HG03135 (cell line): ENCODE results near the gene VPS13D.
"Not testable (repeated sequence)": the region's sequence is repeated elsewhere in the genome, so short reads cannot be mapped to it uniquely, and the experiment has no call there.

Experiments used
- ATAC-seq: cut with Tn5 transposase; IDR thresholded peaks from one replicate; pipeline ENCODE4 v1.9.1; 2021; ENCODE audit warnings: mild to moderate bottlenecking, moderate library complexity; ENCODE audit not compliant: unreplicated experiment

VPS13D gene

GRCh38 chr1:12196641-12197482, 33.0 kb upstream of the VPS13D start:
- ATAC-seq = no peak

- ATAC-seq = no peak
Observed at GRCh38 chr1:12197483-12197880, 32.3 kb upstream of the VPS13D start.

GRCh38 chr1:12200208-12200607, 29.6 kb upstream of the VPS13D start:
- ATAC-seq = no peak

- ATAC-seq = no peak
Observed at GRCh38 chr1:12201352-12202189, 28.3 kb upstream of the VPS13D start.

GRCh38 chr1:12202190-12202497, 27.7 kb upstream of the VPS13D start:
- no peak for ATAC-seq

- no peak for ATAC-seq
Observed at GRCh38 chr1:12202577-12202976, 27.3 kb upstream of the VPS13D start.

GRCh38 chr1:12203216-12204007, 26.4 kb upstream of the VPS13D start:
- no peak for ATAC-seq

GRCh38 chr1:12204140-12204539, 25.7 kb upstream of the VPS13D start:
- ATAC-seq = no peak

GRCh38 chr1:12204754-12205658, 24.8 kb upstream of the VPS13D start:
- no peak for ATAC-seq

- ATAC-seq = no peak
Observed at GRCh38 chr1:12206238-12206637, 23.6 kb upstream of the VPS13D start.

GRCh38 chr1:12206792-12207424, 22.9 kb upstream of the VPS13D start:
- ATAC-seq = no peak

- ATAC-seq = no peak
Observed at GRCh38 chr1:12208271-12208670, 21.6 kb upstream of the VPS13D start.

- ATAC-seq = no peak
Observed at GRCh38 chr1:12208764-12209494, 20.9 kb upstream of the VPS13D start.

- no peak for ATAC-seq
Observed at GRCh38 chr1:12209495-12209832, 20.4 kb upstream of the VPS13D start.

GRCh38 chr1:12215118-12215961, 14.5 kb upstream of the VPS13D start:
- ATAC-seq = no peak

GRCh38 chr1:12219800-12220199, 10.0 kb upstream of the VPS13D start:
- no peak for ATAC-seq

- no peak for ATAC-seq
Observed at GRCh38 chr1:12220890-12221289, 8.9 kb upstream of the VPS13D start.

- not testable (repeated sequence) for ATAC-seq
Observed at GRCh38 chr1:12222700-12223099, 7.1 kb upstream of the VPS13D start.
